NCI-H345 (cell line): Measurements from ENCODE around the gene KPNA3.
"Not testable (repeated sequence)": the region's sequence is repeated elsewhere in the genome, so short reads cannot be mapped to it uniquely, and the experiment has no call there.

Experiments
- DNase-seq: peaks from one replicate; lab custom pipeline; 2025; lab: John Stamatoyannopoulos, UW

Gene KPNA3, protein sequence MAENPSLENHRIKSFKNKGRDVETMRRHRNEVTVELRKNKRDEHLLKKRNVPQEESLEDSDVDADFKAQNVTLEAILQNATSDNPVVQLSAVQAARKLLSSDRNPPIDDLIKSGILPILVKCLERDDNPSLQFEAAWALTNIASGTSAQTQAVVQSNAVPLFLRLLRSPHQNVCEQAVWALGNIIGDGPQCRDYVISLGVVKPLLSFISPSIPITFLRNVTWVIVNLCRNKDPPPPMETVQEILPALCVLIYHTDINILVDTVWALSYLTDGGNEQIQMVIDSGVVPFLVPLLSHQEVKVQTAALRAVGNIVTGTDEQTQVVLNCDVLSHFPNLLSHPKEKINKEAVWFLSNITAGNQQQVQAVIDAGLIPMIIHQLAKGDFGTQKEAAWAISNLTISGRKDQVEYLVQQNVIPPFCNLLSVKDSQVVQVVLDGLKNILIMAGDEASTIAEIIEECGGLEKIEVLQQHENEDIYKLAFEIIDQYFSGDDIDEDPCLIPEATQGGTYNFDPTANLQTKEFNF

DNA sequence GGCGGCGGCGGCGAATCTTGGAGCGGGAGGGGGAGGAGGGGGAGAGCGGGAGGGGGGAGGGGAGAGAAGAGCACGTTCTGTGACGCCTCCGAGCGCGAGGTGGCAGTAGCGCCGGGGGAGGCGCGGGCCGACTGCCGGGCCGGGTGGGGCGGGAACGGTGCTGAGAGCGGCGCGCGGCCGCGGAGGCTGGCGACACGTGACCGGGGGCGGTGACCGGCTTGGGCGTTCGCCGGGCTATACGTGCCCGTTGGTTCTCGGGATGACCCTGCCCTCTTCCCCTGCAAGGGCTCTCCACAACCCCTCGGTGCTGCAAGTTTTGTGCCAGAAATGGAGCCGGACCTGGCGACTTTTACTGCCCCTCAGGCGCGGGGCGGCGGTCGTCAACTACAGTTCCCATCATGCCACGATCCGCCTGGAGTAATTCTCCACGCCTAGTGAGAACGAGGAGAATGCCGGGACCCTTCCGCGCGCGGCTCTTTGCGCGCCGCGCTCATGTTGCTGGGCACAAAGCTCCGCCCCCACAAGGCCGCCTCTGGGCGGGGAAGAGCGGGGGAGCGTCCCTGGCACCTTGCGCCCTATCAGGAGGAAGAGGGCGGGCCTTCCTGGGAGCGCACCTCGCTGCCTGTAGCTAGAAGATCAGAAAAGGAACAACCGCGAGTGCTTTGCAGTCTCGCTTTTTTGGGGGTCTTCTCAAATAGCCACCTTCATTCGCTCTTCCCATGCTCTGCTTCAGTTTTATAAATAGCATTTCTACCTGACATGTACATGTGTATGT, at the start of gene KPNA3:
TSS of gene KPNA3 (minus strand) at position 133 of the 775 bp plus-strand sequence. CDS start 176 bp downstream, outside the sequence.
- DNase-seq: peak; percentile 86

- no peak for DNase-seq
Observed at GRCh38 chr13:49841964-49842363, 49.5 kb upstream of the KPNA3 start.

DNA sequence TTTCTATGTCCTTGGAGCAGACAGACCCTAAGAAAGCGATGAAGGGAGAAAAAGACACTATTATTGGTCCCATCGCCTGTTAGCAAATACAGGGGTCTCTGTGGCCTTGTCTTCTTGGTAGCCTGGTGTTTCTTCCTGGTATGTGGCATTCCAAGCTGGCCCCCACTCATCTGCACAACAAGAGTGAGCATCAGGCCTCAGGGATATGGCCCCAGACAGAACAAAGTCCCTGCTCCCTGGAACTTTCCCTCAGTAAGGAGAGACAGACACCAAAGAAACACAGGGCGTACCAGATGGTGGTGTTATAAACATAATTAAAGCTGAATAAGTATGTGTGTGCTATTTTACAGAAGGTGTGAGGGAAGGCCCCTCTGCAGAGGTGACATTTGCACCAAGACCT, 48.2 kb upstream of the KPNA3 start:
- DNase-seq: no peak

GRCh38 chr13:49840266-49840665, 47.8 kb upstream of the KPNA3 start:
- DNase-seq: no peak

DNA sequence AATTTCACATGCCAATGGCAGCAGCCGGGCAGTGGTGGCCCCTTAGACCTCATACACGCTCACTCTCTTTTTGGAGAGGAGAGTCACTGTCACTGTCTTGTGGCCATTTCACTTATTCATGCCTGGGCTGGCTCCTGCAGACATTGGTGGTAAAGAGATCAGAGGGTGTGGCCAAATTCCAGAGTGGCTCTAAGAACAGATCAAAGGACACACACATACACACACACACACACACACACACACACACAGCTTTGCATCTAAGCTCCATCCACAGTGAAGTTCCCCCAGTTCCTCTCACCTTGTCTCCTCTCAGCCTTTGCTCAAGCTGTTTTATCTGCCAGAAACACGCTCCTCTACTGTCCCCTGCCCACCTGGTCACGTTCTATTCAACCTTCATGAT, 46.5 kb upstream of the KPNA3 start:
- DNase-seq: no peak

DNA sequence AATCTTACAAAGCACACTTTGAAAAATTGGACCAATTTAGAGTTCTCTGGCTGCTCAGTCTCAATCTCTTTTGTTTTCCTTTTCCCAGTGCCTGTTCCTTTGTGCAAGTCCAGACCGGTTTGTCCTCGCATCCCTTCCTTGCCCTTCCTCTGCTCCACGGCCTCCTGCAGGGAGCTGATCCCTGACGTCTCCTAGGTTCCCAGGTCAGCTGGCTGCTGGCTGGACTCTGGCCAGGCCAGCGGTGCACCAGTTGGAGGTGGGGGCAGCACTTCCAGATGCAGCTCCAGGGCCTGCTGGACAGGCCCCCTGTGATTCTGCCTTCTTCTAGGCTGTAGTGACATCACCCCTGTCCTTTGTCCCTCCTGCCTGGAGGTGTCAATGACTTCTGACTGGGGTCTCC, 44.0 kb upstream of the KPNA3 start:
- no peak for DNase-seq

GRCh38 chr13:49833402-49833801, 40.9 kb upstream of the KPNA3 start:
- no peak for DNase-seq

GRCh38 chr13:49831455-49831854, 39.0 kb upstream of the KPNA3 start:
- DNase-seq: no peak

- no peak for DNase-seq
Observed at GRCh38 chr13:49830721-49831120, 38.2 kb upstream of the KPNA3 start.

DNA sequence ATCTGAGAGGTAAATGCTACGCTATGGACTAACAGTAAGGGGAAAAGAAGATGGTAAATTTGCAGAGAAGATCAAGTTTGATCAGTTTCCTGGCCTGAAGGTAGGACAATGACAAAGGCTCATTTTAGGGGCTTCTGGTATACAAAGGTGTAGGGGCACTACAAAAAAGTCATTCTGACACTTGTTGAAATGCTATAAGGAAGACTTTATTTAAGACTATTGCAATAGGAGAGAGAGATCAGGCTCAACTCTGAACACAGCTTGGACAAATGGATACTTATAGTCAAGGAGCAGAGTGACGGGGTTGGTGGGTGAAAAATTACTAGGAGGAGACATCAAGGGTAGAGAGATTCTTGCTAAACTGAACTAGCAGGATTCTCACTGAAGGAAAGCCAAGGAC, 37.2 kb upstream of the KPNA3 start:
- no peak for DNase-seq

DNA sequence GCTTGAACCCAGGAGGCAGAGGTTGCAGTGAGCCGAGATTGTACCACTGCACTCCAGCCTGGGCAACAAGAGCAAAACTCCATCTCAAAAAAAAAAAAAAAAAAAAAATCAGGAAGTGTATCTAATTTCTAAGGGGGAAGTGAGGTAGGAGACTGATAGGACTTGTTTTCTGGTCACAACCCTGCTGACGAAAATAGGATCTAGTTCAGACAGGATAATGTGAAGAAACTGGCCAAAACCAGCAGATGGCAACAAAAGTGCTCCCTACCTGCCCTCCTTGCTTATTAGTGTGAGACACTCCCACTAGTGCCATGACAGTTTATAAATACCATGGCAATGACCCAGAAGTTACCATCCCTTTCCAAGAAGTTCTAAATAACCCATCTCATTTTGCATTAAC, 36.0 kb upstream of the KPNA3 start:
- DNase-seq: no peak

DNA sequence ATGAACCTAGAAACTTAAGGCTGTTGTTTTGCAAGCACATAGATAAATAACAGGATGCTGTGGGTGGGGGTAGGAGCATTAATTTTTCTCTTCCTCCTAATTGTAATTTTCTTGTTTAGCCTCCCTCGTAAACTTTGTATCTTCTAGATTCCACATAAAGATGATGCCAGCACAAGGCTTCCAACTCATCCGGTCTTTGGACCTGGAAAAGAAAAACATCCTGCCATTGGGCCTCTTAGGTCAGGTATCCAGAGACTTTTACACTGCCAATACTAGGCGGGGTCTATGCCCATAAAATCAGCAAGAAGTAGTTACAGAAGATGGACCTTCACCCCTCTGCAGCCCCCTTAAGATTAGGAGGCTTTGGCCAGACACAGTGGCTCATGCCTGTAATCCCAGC, 35.4 kb upstream of the KPNA3 start:
- DNase-seq: no peak

- no peak for DNase-seq
Observed at GRCh38 chr13:49827336-49827735, 34.9 kb upstream of the KPNA3 start.

DNA sequence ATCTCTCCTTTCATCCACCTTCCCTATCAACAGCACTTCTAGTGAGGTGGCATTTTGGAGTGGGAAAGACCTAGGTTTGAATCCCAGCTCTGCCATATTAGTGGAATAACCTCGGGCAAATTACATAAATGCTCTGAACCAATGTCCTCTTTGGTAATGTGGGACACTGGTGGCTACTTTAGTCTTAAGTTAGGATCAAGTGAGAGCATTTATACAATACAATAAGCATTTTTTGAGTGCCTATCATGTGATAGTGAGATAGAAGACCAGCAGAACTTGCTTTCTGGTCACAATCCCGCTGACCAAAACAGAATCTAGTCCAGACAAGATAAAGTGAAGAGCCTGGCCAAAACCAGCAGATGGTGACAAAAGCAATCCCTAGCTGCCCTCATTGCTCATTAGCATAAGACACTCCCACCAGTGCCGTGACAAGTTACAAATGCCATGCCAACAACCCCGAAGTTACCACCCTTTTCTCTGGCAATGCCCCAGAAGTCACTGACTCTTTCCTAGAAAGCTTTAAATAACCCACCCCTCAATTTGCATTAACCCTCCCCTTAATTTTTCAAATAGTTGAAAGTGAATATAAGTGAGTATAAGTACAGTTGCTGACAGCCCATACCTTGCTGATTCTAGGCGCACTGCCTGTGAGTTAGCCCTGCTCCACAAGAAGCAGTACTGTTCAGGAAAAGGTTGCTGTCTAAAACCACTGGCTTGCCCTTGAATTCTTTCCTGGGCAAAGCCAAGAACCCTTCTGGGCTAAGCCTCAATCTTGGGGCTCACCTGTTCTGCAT, 28.9 kb upstream of the KPNA3 start:
- DNase-seq: no peak

DNA sequence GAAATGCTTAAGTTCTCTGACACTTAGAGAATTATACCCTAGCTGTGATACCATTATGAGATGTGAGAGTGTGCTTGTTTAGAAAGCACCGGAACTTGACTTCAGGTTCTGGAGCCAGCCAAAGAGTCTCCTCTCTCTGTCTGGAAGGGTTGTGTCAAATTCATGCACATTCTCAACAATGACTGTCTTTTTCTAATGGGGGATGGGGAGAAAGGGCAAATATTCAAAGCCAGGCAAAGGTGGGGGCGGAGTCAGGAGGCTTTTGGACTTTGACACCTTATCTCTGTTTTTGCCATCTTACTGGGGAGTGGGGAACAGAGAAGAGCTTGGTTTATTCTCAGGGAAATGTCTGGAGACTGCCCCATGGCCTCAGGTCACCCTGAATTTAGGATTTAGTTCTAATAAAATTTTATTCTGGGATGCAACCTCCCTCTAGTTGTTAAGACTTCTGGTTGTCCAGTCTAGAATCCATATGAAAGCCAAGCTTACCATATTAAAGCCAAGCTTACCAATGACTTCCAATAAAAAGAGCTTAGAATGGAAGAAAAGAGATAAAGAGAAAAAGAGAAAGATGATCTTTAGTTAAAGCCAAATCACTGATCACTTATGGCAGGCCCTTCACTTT, 28.2 kb upstream of the KPNA3 start:
- DNase-seq: no peak

GRCh38 chr13:49816047-49816446, 23.6 kb upstream of the KPNA3 start:
- not testable (repeated sequence) for DNase-seq

- no peak for DNase-seq
Observed at GRCh38 chr13:49814551-49815270, 22.2 kb upstream of the KPNA3 start.

DNA sequence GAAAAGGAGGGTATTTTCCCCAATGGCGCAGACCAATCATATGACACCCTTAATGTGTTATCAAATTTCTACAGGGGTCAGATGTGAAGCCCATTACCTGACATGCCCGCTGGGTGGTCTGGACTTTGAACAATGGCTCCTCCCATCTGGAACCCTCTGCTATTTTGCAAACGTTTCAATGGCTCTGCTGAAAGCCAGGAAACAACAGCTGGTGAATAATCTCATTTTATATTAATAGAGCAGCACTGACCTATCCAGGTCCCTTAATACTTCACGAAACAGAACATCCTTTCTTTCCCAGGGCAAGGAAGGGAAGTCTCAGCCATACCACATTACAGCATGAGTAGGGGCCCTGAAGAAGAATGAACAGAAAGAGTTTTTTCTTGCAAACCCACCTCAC, 20.3 kb upstream of the KPNA3 start:
- no peak for DNase-seq

DNA sequence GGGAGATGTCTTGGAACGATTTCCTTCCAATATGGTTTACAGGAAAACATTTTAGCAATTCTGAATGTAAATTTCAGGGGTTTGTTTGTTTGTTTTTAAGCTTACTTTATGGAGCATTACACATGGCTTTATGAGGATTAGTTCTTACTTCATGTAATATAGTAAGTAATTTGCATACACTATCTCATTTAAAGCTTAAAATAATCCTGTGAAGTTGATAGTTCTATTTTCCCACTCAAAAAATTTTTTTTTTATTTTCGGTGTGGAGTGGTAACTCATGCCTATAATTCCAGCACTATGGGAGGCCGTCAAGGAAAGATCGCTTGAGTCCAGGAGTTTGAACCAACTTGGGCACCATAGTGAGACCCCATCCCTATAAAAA, 19.0 kb upstream of the KPNA3 start:
- no peak for DNase-seq

DNA sequence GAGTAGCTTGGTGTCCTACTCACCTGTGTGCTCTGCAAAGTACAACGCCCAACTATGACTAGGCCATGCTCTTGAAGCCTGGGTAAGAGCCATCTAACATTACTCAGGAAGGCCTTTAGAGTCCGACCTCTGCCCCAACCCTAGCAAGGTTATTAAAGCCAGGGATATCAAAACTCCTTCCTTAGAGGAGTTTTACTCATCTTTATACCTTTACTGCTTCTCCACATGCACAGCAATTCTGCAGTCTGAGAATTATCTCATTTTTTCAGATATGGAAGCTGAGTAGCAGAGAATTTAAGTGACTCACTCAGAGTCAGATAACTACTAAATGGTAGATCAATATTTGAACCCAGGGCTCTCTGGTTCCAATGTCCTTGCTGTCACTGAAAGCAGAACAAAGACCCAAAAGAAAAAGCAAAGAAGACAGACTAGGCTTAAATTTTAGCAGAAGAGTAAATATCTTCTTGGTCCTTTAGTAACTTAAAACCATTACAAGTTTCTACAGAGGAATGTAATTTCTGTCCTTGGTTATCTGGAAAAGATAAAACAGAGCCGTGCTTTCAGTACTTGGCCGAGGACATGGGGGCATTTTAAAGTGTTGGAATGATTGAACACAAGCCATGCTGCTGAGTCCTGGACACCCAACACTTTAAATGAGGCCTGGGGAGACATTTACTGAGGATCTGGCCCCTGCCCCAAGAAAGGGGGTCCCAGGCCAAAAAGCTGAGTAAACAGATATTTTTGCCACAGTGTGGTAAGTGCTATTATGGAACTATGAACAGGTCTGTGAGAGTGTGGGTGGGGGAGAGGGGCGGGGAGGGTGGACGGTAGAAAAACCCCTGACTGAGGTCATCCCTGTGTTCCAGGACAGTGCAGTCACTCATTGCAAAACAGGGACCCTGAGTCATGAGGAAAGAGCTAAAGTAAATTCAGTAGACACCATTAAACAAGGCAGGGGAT, 18.4 kb upstream of the KPNA3 start:
- DNase-seq: no peak
